Right renal cortex interstitium (tissue), 3 donors: ENCODE results near the gene S100A1. TPM values are rescaled to one million over a fixed set of nuclear protein-coding genes. Genes with fewer than 3 reads are reported as not detected.

Source experiments
- DNase-seq, 3 donors: peaks; one replicate each; pipeline ENCODE4 v3.0.0-alpha.2; 2013; ENCODE audit warnings: low read depth in 3 of 3, low spot score in 2 of 3
- polyA plus RNA-seq, 3 donors: library from polyadenylated mRNA; unstranded; fragments of 120-200 nt; gene quantifications; one replicate each; pipeline ENCODE4 v1.2.1, GENCODE V29; 2013; ENCODE audit not compliant: insufficient read length in 3 of 3

S100A1 gene
- polyA plus RNA-seq, 3 donors: 21.8 to 48.2 (median 21.9) TPM

- no peak for DNase-seq
Observed at GRCh38 chr1:153678519-153679336, 50.5 kb downstream of the S100A1 start, which contains the start of gene NPR1. Gene NPR1, plus strand, starts transcription at chr1:153678688. Its CDS starts 421 bp downstream, at chr1:153679109.

GRCh38 chr1:153679337-153680119 lies 51.3 kb downstream of the S100A1 start:
- DNase-seq: no peak

- DNase-seq: no peak
Observed at GRCh38 chr1:153680120-153680403, 51.8 kb downstream of the S100A1 start.

Other genes with a start within 250 kb of the S100A1 start
- 10 to 100 TPM in 2 of 3 donors, 1 to 10 TPM in 1; 4.1 to 21.5 (median 14.9) TPM for gene S100A8, start 237.4 kb upstream of the S100A1 start, polyA plus RNA-seq
- not detected for gene S100A7A, start 211.9 kb upstream of the S100A1 start, polyA plus RNA-seq
- under 1 TPM in 2 of 3 donors, not detected in 1; 0.92 to 0.97 TPM for gene S100A7, start 167.8 kb upstream of the S100A1 start, polyA plus RNA-seq
- gene S100A6, start 92.4 kb upstream of the S100A1 start, polyA plus RNA-seq: 100 to 1,000 TPM; 183 to 288 (median 211) TPM
- 1 to 10 TPM; 1.1 to 1.7 (median 1.2) TPM for gene S100A5, start 87.5 kb upstream of the S100A1 start, polyA plus RNA-seq
- gene S100A4, start 82.6 kb upstream of the S100A1 start, polyA plus RNA-seq: 10 to 100 TPM; 34.4 to 58.9 (median 39.4) TPM
- gene S100A3, start 79.2 kb upstream of the S100A1 start, polyA plus RNA-seq: under 1 TPM in 1 of 3 donors, not detected in 2; 0.35 TPM
- gene S100A2, start 62.6 kb upstream of the S100A1 start, polyA plus RNA-seq: 1 to 10 TPM; 5.0 to 9.6 (median 9.2) TPM
- gene S100A16, start 15.3 kb upstream of the S100A1 start, polyA plus RNA-seq: 100 to 1,000 TPM; 100 to 112 (median 101) TPM
- gene S100A14, start 12.1 kb upstream of the S100A1 start, polyA plus RNA-seq: 10 to 100 TPM; 20.9 to 28.6 (median 21.1) TPM
- gene S100A13, start 929 bp upstream of the S100A1 start, polyA plus RNA-seq: 100 to 1,000 TPM; 155 to 174 (median 166) TPM
- 100 to 1,000 TPM; 117 to 119 (median 117) TPM for gene CHTOP, start 5.6 kb downstream of the S100A1 start, polyA plus RNA-seq
- gene SNAPIN, start 30.3 kb downstream of the S100A1 start, polyA plus RNA-seq: 10 to 100 TPM; 53.7 to 58.9 (median 56.6) TPM
- 100 to 1,000 TPM; 325 to 353 (median 339) TPM for gene ILF2, start 42.6 kb downstream of the S100A1 start, polyA plus RNA-seq
- 10 to 100 TPM; 64.0 to 77.4 (median 67.5) TPM for gene NPR1, start 50.3 kb downstream of the S100A1 start, polyA plus RNA-seq
- gene INTS3, start 99.6 kb downstream of the S100A1 start, polyA plus RNA-seq: 10 to 100 TPM; 84.0 to 91.5 (median 85.5) TPM
- 10 to 100 TPM; 31.5 to 33.3 (median 33.0) TPM for gene SLC27A3, start 147.0 kb downstream of the S100A1 start, polyA plus RNA-seq